ENCODE results near the gene PPARD. TPM values are rescaled to one million over a fixed set of nuclear protein-coding genes. Genes with fewer than 3 reads are reported as not detected.
"Not testable (repeated sequence)": the region's sequence is repeated elsewhere in the genome, so short reads cannot be mapped to it uniquely, and the experiment has no call there.

Gene PPARD
- total and polyA plus RNA-seq, 8 donors, result 2.6 to 34.6 (median 17.9) TPM

DNA sequence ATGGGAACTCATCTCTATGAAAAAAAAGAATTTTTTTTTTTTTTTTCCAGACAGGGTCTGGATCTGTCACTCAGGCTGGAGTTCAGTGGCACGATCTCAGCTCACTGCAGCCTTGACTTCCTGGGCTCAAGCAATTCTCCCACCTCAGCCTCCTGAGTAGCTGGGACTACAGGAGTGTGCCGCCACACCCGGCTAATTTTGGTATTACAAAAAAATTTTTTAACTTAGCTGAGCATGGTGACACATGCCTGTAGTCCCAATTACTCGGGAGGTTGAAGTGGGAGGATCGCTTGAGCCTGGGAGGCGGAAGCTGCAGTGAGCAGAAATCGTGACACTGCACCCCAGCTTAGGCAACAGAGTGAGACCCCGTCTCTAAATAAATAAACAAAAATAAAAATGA, 37.2 kb upstream of the PPARD start:
- no peak for DNase-seq

GRCh38 chr6:35307138-35307537, 35.2 kb upstream of the PPARD start:
- intact Hi-C loops (cut with DNase I; ENCODE audit: low total_unique reads); H3K4me3 ChIP-seq; H3K27ac ChIP-seq; H3K27me3 ChIP-seq; DNase-seq; H3K9me3 ChIP-seq; H3K36me3 ChIP-seq: not testable (repeated sequence)
- 79 to 89% (median 84%) methylated on average over 15 of the region's 15 CpGs for WGBS, 5 donors
- peaks cover 3 to 46% (median 15%) of the 10 kb centered on the region in 4 donors for H3K4me1 ChIP-seq

More for the DNA sequence above, 37.2 kb upstream of the PPARD start:
- H3K27ac ChIP-seq, result no peak overlapping the region
- H3K4me1 ChIP-seq, result peaks cover 8 to 48% (median 20%) of the 10 kb centered on the region in 4 donors
- H3K27me3 ChIP-seq, result no peaks in the 10 kb centered on the region
- H3K4me3 ChIP-seq, result no peak overlapping the region
- 92 to 96% (median 94%) methylated on average over 8 of the region's 8 CpGs for WGBS, 5 donors
- intact Hi-C loops (cut with DNase I; ENCODE audit: low total_unique reads), result no loop called here
- TF ChIP-seq, protein P1, sequence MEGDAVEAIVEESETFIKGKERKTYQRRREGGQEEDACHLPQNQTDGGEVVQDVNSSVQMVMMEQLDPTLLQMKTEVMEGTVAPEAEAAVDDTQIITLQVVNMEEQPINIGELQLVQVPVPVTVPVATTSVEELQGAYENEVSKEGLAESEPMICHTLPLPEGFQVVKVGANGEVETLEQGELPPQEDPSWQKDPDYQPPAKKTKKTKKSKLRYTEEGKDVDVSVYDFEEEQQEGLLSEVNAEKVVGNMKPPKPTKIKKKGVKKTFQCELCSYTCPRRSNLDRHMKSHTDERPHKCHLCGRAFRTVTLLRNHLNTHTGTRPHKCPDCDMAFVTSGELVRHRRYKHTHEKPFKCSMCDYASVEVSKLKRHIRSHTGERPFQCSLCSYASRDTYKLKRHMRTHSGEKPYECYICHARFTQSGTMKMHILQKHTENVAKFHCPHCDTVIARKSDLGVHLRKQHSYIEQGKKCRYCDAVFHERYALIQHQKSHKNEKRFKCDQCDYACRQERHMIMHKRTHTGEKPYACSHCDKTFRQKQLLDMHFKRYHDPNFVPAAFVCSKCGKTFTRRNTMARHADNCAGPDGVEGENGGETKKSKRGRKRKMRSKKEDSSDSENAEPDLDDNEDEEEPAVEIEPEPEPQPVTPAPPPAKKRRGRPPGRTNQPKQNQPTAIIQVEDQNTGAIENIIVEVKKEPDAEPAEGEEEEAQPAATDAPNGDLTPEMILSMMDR (IDR thresholded peaks at IDR 0.05), result no peak
- TF ChIP-seq POLR2AphosphoS5 (IDR thresholded peaks at IDR 0.05), result no peak
- no peak for TF ChIP-seq POLR2A (IDR thresholded peaks at IDR 0.05)
- no peak for TF ChIP-seq EP300 (IDR thresholded peaks at IDR 0.05)
- peaks cover 0 to 3% (median 0%) of the 10 kb centered on the region in 4 donors for H3K36me3 ChIP-seq
- H3K9me3 ChIP-seq, result no peaks in the 10 kb centered on the region

DNA sequence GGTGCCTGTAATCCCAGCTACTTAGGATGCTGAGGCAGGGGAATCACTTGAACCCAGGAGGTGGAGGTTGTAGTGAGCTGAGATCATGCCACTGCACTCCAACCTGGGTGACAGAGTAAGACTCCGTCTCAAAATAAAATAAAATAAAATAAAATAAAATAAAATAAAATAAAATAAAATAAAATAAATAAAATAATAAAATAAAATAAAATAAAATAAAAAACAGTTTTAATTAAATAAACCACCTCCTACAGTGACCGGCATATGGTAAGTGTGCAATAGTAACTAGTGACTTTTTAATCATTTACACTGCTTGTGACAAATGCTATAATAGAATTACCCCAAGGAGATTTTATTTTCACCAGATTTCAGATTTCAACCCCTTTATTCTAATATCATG, 33.8 kb upstream of the PPARD start:
- H3K36me3 ChIP-seq; H3K27me3 ChIP-seq; H3K4me3 ChIP-seq; H3K27ac ChIP-seq; H3K9me3 ChIP-seq; intact Hi-C loops (cut with DNase I; ENCODE audit: low total_unique reads); DNase-seq: not testable (repeated sequence)
- 85 to 98% (median 94%) methylated on average over 2 of the region's 2 CpGs for WGBS, 5 donors
- peaks cover 0 to 42% (median 8%) of the 10 kb centered on the region in 4 donors for H3K4me1 ChIP-seq

DNA sequence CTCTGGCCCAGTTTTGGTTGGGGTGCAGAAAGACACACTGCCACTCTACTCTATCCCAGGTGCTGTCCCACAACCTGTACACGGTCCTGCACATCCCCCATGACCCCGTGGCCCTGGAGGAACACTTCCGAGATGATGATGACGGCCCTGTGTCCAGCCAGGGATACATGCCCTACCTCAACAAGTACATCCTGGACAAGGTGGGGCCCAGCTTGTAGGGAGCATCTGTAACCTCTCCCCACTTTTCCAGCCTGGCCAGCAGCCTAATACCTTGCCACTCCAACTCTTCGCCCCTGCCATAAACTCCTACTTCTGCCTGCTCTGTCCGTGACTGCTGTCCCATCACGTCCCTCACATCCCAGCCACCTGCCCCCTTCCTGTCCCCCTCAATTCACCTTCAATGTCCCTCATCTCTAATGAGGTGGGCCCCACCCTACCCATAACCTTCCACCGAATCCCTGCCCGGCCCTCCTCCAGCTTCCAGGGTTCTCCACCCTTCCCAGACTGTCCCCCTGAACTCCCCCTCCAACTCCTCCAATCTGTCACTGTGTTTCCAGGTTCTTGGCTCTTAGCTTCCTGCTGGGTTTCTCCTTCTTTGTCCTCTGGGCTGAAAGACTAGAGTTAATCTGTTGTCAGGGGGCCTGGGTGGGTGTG, 32.6 kb upstream of the PPARD start:
- Histone ChIP-seq H3K4me3 (no peak overlapping the region), H3K9me3 (no peaks in the 10 kb centered on the region), H3K4me1 (peaks cover 0 to 32% (median 2%) of the 10 kb centered on the region in 4 donors), H3K27me3 (no peaks in the 10 kb centered on the region), H3K27ac (peak overlapping the region in 2 of 5 donors; percentile 16 to 70), H3K36me3 (peaks cover 0 to 3% (median 1%) of the 10 kb centered on the region in 4 donors)
- no peak for DNase-seq
- intact Hi-C loops (cut with DNase I; ENCODE audit: low total_unique reads), result no loop called here
- TF ChIP-seq POLR2A (IDR thresholded peaks at IDR 0.05) (no peak), POLR2AphosphoS5 (IDR thresholded peaks at IDR 0.05) (no peak), EP300 (IDR thresholded peaks at IDR 0.05) (no peak)
- TF ChIP-seq, protein P1 (IDR thresholded peaks at IDR 0.05), result no peak
- 90 to 96% (median 92%) methylated on average over 9 of the region's 9 CpGs for WGBS, 5 donors

- intact Hi-C loops (cut with DNase I; ENCODE audit: low total_unique reads), result no loop called here
- Histone ChIP-seq H3K27me3 (no peaks in the 10 kb centered on the region), H3K27ac (peak overlapping the region in 3 of 5 donors; percentile 16 to 70 (median 37)), H3K9me3 (no peaks in the 10 kb centered on the region), H3K4me3 (no peak overlapping the region), H3K36me3 (peaks cover 0 to 3% (median 1%) of the 10 kb centered on the region in 4 donors), H3K4me1 (peaks cover 0 to 32% (median 2%) of the 10 kb centered on the region in 4 donors)
- no peak for TF ChIP-seq EP300 (IDR thresholded peaks at IDR 0.05)
- TF ChIP-seq, protein P1 (IDR thresholded peaks at IDR 0.05), result no peak
- no peak for TF ChIP-seq POLR2AphosphoS5 (IDR thresholded peaks at IDR 0.05)
- no peak for TF ChIP-seq POLR2A (IDR thresholded peaks at IDR 0.05)
- DNase-seq, result no peak
- WGBS, 5 donors, result 77 to 86% (median 82%) methylated on average over 6 of the region's 6 CpGs
These were observed 32.0 kb upstream of the PPARD start for GRCh38 chr6:35310265-35310831.
